HL-60 (cell line): ENCODE results near the gene SS18.

Source experiments
- POLR2AphosphoS5 ChIP-seq: IDR thresholded peaks from 2 replicates; pipeline ENCODE4 v1.6.1; 2012; ENCODE audit warnings: low read depth
- REST ChIP-seq: IDR thresholded peaks from 2 replicates; pipeline ENCODE4 v1.6.1; 2012; ENCODE audit warnings: low read depth; ENCODE audit not compliant: insufficient replicate concordance
- TF ChIP-seq, protein P1 (sequence below): IDR thresholded peaks from one replicate; pipeline ENCODE4 v1.5.1; 2011; ENCODE audit warnings: low read length, control low read depth, inconsistent platforms; ENCODE audit not compliant: insufficient read depth

GRCh38 chr18:26073758-26074157, 16.7 kb downstream of the SS18 start:
- no peak for TF ChIP-seq POLR2AphosphoS5
- no peak for TF ChIP-seq REST
- TF ChIP-seq, protein P1, sequence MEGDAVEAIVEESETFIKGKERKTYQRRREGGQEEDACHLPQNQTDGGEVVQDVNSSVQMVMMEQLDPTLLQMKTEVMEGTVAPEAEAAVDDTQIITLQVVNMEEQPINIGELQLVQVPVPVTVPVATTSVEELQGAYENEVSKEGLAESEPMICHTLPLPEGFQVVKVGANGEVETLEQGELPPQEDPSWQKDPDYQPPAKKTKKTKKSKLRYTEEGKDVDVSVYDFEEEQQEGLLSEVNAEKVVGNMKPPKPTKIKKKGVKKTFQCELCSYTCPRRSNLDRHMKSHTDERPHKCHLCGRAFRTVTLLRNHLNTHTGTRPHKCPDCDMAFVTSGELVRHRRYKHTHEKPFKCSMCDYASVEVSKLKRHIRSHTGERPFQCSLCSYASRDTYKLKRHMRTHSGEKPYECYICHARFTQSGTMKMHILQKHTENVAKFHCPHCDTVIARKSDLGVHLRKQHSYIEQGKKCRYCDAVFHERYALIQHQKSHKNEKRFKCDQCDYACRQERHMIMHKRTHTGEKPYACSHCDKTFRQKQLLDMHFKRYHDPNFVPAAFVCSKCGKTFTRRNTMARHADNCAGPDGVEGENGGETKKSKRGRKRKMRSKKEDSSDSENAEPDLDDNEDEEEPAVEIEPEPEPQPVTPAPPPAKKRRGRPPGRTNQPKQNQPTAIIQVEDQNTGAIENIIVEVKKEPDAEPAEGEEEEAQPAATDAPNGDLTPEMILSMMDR = no peak
